Sciatic nerve (tissue), 2 donors: Measurements from ENCODE around the gene LAMA1. TPM values are rescaled to one million over a fixed set of nuclear protein-coding genes. Genes with fewer than 3 reads are reported as not detected.
A peak's percentile ranks its signal among the peaks of the same experiment; 100 is the strongest.

Experiments used
- ATAC-seq: fragments of 200-7000 bp; cut with Tn5 transposase; one replicate; pipeline ENCODE4 v1.9.1; 2020; ENCODE audit warnings: mild to moderate bottlenecking, moderate library complexity
- DNase-seq: peaks from one replicate; pipeline ENCODE4 v3.0.0-alpha.2; 2020; ENCODE audit warnings: low spot score
- intact Hi-C: fragments of 100-400 bp; cut with DNase I; formaldehyde crosslinking; loops from one replicate; pipeline ENCODE4 v1.14.2; 2022
- total RNA-seq: library from RNA; stranded (reverse); fragmentation: NEBNext Ultra II Directional; extraction: Animal tissue kit (Norgen Biotek cat#: 25700); gene quantifications from one replicate; pipeline ENCODE4 v1.2.1, GENCODE V29; 2021
- donor health status: DM: no; HTN: no; CAD: no.
- donor health status: DM: no; HTN: no; CAD: no.

The LAMA1 gene
- total RNA-seq, 1 donor from 2014 or later = 2.0 TPM

GRCh38 chr18:7116792-7117389 is 706 bp downstream of the LAMA1 start:
- DNase-seq (no peak), ATAC-seq (peak; percentile 17)
- intact Hi-C loops = no loop called here

- peak; percentile 28 for ATAC-seq
- intact Hi-C loops = no loop called here
Measured at GRCh38 chr18:7116001-7116730, 1.4 kb downstream of the LAMA1 start.

GRCh38 chr18:7112936-7113335 is 4.7 kb downstream of the LAMA1 start:
- intact Hi-C loops = no loop called here
- no peak for DNase-seq
- no peak for ATAC-seq

More at GRCh38 chr18:7116001-7116730, 1.4 kb downstream of the LAMA1 start:
- DNase-seq = no peak

- no peak for ATAC-seq
- intact Hi-C loops = no loop called here
- DNase-seq = no peak
Measured at GRCh38 chr18:7111134-7111533, 6.5 kb downstream of the LAMA1 start.

GRCh38 chr18:7105943-7106342 is 11.7 kb downstream of the LAMA1 start:
- ATAC-seq = no peak
- DNase-seq = no peak
- intact Hi-C loops = no loop called here

- ATAC-seq = no peak
- DNase-seq = no peak
- intact Hi-C loops = no loop called here
Measured at GRCh38 chr18:7105268-7105667, 12.3 kb downstream of the LAMA1 start.

GRCh38 chr18:7104649-7105048 is 12.9 kb downstream of the LAMA1 start:
- intact Hi-C loops = no loop called here
- no peak for DNase-seq
- ATAC-seq = no peak

GRCh38 chr18:7102131-7102530 is 15.5 kb downstream of the LAMA1 start:
- ATAC-seq = no peak
- no peak for DNase-seq
- intact Hi-C loops = no loop called here

- no peak for ATAC-seq
- intact Hi-C loops = no loop called here
- DNase-seq = no peak
Measured at GRCh38 chr18:7096838-7097237, 20.8 kb downstream of the LAMA1 start.

- intact Hi-C loops = no loop called here
- no peak for DNase-seq
- ATAC-seq = no peak
Measured at GRCh38 chr18:7094427-7094826, 23.2 kb downstream of the LAMA1 start.

GRCh38 chr18:7090771-7091170 is 26.8 kb downstream of the LAMA1 start:
- intact Hi-C loops = no loop called here
- ATAC-seq = no peak
- no peak for DNase-seq

- DNase-seq = no peak
- ATAC-seq = no peak
- intact Hi-C loops = no loop called here
Measured at GRCh38 chr18:7089369-7089768, 28.2 kb downstream of the LAMA1 start.

- DNase-seq = no peak
- ATAC-seq = peak; percentile 92
- intact Hi-C loops = no loop called here
Measured at GRCh38 chr18:7084080-7085065, 33.2 kb downstream of the LAMA1 start.

GRCh38 chr18:7082671-7083070 is 34.9 kb downstream of the LAMA1 start:
- DNase-seq (no peak), ATAC-seq (no peak)
- intact Hi-C loops = no loop called here

GRCh38 chr18:7079231-7079630 is 38.4 kb downstream of the LAMA1 start:
- ATAC-seq = no peak
- DNase-seq = no peak
- intact Hi-C loops = no loop called here

GRCh38 chr18:7072593-7072992 is 45.0 kb downstream of the LAMA1 start:
- ATAC-seq (no peak), DNase-seq (no peak)
- intact Hi-C loops = no loop called here

GRCh38 chr18:7071600-7071999 is 46.0 kb downstream of the LAMA1 start:
- DNase-seq (no peak), ATAC-seq (no peak)
- intact Hi-C loops = no loop called here

- intact Hi-C loops = no loop called here
- DNase-seq = no peak
- no peak for ATAC-seq
Measured at GRCh38 chr18:7070466-7070865, 47.1 kb downstream of the LAMA1 start.

- no peak for ATAC-seq
- intact Hi-C loops = no loop called here
- no peak for DNase-seq
Measured at GRCh38 chr18:7068871-7069590, 48.6 kb downstream of the LAMA1 start.
